COLO829 (cell line): ENCODE data around the gene ABCD4.

Source experiments
- DNase-seq: peaks from one replicate; pipeline ENCODE4 v3.0.0; 2012; ENCODE audit warnings: low spot score

The ABCD4 gene

DNA sequence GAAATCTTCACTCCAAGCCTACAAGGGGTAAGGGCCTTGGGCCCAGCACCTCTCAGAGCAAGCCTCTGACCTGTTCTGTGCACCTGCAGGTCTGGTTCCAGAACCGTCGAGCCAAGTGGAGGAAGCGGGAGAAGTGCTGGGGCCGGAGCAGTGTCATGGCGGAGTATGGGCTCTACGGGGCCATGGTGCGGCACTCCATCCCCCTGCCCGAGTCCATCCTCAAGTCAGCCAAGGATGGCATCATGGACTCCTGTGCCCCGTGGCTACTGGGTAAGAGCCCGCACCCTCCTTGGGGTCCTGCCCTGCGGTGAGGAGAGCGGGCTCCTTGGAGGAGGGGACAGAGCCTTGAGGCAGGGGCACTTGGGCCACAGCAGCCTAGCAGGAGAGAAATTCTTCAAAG is 43.2 kb downstream of the ABCD4 start:
- DNase-seq = no peak

DNA sequence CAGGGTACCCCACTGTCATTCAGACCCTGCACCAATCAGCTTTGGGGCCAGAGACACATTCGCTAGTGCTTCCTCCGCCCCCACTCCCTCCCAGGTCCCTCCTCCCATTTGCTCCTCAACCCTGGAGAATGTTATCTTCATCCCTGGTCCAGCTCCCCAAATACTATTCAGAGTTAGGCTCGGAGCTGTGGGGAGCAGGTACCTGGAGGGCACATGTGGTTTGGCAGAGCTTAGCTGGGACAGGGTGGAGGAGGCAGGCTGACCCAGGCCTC is 44.0 kb downstream of the ABCD4 start:
- no peak for DNase-seq

DNA sequence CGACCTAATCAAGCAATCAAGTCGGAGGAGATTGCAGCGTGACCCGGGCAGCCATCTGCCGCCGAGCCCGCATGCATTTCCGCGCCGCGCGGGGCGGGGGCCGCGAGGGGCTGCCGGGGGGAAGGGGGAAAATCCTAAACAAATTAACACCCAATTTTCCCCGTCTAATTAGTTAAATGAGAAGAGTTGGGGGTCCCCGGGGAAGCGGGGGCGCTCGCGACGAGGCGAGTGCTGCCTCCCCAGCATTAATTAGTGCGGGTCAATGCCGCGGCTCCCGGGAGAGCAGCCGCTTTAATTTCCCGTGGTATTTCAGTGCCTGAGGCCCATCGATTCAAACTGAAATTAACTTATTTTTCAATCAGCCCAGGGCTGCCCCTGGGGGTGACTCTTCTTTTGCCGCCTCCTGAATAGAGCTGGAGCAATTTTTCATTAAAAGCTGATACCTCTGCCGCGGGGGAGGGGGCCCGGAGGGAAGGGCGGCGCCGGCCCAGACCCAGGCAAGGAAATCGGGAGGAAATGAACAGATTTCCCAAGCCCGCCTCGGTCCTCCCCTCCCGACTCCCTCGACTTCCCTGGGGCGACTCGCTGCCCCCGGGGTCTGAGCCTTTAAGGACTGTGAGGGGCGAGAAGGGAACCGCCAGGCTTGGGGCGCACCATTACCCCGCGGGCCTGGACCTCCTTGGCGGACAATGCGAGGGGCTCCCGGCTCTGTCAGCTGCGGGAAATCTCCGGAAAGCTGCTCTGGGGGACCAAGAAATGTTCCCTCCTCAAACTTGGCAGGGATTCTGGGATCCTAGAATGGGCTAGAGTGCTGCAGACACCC is 44.6 kb downstream of the ABCD4 start:
- DNase-seq = no peak

DNA sequence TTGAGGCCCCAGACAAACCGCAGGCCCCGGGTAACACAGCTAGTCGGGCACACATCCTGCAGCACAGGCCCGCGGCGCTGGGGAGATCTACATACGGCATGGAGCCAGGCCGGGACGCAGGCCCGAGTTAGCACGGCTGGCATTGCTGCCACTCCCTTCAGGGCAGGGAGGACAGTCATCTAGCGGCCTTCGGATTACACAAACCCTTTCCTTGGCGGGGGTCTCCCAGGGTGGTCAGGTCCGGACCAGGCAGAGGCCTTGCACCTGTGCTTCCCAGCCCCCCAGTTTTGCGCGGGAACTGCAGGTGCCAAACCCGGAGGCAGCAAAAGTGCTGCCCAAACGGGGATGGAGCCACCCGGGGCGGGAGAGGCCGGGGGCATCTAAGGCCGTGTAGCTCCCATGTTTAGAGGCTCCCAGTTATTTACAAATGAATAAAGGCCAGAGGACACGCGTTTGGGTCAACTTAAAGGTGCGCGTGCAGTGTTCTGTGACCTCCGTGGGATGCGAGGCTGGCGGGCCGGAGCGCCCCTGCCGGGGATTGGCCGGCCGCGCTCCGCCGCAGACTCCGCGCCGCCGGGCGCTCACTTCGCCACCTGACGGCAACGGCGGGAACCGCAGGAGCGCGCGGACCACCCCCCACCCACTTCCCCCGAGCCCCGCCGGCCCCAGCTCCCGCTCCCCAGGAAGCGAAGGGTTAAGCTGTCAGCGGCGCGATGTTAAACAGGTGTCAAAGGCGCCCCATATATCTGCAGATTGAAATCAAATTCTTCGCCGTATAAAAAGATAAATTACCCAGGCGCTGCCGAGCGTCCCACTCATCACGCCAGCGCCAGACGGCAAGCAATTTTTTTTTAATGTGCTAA is 45.4 kb downstream of the ABCD4 start:
- peak; percentile 40 for DNase-seq

DNA sequence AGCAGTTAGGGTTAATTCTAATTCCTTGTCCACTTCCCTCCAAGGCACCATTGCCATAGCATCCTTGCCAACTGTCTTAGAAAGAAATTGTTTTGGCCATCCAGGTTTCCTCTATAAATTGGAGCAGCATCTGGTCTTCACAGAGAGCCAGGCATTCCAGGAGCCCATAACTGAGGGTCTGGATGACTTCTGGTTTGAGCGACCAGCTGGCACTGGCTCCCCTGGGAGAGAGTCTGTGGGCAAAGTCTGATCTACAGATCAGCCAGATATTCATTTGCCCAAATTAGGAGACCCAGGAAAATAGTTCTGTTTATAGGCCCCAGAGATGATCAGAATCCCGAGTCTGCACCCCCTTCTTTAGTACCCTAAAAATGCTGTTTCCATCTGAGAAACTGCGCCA is 47.5 kb downstream of the ABCD4 start:
- no peak for DNase-seq

DNA sequence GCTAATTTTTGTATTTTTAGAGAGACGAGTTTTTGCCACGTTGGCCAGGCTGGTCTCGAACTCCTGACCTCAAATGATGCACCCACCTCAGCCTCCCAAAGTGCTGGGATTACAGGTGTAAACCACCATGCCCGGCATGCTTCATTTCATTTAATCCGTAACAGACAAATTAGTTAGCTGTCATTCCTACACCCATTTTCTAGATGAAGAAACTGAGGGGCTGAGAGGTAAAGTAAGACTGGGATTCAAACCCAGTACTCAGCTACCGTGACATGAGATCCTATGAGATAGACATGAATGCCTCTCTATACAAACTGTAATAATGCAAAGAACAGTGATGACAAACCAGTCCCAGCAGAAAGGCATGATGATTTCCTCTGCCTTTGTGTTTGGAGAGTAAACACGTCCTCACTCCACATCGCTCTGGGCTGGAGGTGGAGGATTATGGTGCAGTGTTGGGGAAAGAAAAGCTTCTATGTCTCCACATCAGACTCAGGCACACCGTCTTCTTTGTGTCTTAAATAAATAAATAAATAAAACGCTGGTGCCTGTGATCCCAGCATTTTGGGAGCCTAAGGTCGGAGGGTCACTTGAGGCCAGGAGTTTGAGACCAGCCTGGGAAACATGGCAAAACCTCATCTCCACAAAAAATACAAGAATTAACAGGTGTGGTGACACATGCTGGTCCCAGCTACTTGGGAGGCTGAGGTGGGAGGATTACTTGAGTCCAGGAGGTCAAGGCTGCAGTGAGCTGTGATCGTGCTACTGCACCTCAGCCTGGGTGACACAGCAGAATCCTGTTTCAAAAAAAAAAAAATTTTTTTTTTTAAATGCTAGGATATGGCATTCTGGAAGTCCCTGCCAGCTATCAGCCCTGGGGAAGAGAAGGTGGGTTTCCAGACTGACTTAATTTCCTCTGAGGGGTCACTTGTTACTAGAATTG is 53.0 kb downstream of the ABCD4 start:
- DNase-seq = no peak

DNA sequence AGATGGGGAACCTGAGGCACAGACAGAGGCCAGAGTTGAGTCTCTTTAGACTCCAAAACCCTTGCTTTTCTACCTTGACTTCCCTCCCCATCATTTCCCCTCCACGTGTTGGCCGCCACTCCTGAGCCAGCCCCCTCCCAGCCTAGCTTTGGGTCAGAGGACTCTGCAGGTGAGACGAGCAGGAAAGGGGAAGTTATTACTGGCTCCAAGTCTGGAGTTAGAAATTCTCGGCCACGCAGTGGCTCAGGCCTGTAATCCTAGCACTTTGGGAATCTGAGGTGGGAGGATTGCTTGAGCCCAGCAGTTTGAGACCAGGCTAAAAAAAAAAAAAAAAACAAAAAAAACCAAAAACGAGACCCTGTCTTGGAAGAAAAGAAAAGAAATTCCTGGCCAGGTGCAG is 54.7 kb downstream of the ABCD4 start:
- DNase-seq = no peak

DNA sequence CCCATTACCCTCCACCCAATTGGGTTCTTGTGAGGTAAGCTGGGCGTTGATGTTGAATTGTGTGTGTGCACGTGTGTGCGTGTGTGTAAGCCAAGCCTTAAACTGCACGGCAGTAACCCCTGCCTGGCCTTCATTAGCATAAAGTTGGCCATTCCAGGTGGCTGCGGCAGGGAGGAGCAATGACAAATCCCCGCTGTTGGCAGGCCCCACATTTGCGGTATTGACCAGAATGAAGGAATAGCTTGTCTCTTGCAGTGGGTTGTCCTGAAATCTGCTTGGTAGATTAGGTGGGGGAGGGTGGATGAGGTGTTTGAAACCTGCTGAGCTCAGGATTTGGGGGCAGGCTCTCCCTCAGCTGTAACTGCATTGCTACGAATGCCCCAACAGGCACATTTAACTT is 56.2 kb downstream of the ABCD4 start:
- DNase-seq = no peak

DNA sequence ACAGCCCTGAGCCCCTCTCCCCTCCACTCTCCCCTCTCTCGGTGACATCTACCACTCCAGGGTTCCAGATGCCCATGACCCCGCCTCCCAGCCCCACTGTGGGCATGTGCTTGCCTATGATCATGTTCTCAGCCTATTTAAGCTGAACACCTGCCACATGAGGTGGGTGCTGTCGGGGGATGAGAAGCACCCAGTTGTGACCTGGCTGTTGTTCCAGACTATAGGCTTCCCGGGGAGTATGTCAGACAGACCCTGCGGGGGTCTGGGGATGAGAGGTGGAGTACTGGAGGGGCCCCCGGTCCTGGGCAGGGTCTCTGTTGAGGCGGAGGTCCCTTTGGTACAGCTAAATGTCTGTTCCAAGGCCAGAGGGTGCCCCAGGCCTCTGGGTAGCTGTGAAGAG is 57.4 kb downstream of the ABCD4 start:
- DNase-seq = no peak

DNA sequence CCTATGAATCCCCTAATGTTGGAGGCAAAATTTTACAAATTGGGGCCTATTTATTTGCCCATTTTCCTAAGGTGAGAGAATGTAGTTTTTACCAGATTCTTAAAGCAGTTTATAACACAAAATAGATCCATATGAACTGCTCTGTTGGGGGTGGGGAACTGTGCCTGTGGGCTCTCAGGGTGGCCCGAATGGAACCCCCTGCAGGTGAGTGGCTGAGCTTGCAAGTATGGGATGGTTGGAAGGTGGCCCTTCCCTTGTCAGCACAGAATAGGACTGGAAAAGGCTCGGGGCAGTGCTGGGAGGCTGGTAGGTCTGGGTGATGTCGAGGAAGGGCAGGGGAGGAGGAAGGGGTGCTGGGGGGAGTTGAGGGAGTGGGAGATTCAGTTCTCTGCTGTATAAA is 58.6 kb downstream of the ABCD4 start:
- no peak for DNase-seq

DNA sequence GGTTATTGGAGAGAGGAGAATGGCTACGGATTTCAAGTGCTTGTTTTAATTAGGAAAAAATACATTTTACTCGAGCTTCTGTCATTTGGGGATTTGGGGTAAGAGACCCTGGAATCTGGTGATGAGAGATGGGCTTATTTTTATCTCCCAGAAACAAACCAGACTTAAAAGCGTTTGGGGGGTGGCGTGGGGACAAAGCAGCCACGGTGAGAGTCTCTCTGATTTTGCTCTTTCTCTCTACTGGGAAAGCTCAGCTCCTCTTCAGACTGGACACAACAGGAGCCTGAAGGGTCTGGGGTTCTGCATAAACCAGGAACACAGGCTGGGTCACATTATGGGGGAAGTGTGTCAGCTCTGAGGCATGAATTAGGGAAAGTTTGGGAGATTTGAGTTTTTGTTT is 59.7 kb downstream of the ABCD4 start:
- no peak for DNase-seq

DNA sequence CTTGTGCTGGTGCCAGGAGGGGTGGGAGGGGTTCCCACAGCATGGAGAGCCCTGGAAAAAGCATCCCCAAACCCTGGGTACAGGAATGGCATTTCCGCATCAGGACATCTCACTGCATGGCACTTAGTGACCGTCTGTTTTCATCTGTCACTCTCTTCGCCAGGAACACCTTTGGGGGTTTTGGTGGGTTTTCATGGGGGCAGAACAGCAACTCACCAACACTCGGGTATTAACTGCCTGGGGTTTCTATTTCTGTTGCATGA is 60.0 kb downstream of the ABCD4 start:
- no peak for DNase-seq

DNA sequence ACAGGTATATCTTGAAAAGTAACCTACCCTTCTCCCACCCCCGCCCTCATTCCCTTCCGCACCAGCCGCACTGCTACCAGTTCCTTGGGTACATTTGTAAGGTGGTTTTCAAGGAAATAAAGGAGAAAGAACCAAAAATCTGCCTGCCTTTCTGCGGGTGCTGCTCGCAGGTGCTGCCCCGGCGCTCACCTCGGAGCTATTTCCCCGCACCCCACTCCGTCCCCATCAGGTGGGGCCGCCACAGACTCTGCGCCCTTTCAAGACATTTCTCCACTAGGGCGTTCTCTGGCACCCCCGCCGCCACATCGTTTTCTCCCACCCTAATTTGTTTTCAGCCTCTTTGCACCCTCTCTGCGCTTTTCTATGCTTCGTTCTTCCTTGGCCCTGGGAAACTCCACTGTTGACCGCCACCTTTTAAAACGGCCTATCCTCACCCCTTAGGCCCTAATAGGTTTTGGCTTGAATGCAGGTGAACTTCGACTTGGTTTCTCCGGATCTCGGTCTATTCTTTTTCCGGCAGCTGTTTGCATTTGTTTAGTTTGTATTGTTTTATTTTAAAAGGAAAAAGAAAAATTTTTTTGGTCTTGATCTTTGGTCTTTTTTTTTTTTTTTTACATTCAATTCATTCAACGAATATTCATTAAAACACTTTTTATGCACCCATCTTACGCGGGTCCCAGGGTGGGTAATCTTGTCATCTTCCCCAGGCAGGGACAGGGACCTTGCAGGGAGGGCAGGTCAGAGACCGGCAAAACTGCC is 60.5 kb downstream of the ABCD4 start:
- no peak for DNase-seq

DNA sequence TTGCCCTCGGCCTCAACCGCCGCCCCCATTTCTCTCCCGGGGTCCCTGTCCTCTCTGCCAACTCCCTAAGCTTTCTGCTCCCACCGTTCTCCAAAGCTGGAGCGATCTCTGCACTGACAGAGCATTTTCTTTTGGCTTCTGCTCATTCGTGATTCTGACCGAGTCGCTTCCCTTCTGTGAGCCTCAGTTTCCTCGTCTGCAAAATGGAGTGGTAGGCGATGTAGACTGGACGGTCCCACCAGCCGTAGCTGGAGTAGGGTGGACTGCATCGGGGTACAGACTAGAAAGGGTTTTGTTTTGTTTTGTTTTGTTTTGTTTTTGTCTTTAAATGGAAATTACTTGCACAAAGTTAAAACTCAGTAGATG is 61.1 kb downstream of the ABCD4 start:
- DNase-seq = no peak

DNA sequence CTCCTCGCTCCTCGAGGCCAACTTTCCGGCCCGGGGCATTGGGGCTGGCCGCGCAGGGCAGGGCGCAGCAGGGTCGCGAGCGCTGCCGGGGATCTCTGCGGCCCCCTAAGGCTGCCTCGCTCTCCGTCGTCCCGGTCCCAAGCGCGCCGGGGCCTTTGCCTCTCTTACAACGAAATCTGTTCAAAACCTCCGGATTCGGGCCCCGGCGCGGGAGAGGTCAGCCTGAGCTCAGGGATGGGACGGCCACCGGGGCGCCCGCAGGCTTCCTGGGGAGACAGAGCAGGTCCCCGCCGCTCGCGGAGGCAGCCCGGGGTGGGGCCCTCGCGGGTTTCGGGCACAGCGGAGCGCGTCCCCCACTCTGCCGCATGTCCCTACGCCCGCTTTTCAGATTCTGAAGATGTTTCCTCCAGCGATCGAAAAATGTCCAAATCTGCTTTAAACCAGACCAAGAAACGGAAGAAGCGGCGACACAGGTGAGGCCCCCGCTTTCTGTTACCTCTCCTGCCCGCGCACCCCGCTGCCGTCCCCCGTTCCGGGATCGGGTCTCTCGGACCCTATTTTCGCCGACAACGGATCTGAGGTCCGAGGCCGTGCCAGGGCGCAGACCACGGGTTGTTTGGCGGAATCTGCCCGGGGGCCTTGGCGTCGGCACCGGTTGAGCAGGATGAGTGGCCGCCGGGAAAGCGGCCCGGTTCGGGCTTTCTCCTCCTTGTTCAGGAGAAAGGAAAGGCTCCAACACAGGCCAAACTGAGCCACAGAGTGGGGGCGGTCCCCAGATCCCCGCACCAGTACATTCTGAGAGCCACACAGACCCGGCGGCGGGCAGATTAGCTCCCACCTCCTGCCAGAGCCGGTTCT is 61.7 kb downstream of the ABCD4 start:
- no peak for DNase-seq

DNA sequence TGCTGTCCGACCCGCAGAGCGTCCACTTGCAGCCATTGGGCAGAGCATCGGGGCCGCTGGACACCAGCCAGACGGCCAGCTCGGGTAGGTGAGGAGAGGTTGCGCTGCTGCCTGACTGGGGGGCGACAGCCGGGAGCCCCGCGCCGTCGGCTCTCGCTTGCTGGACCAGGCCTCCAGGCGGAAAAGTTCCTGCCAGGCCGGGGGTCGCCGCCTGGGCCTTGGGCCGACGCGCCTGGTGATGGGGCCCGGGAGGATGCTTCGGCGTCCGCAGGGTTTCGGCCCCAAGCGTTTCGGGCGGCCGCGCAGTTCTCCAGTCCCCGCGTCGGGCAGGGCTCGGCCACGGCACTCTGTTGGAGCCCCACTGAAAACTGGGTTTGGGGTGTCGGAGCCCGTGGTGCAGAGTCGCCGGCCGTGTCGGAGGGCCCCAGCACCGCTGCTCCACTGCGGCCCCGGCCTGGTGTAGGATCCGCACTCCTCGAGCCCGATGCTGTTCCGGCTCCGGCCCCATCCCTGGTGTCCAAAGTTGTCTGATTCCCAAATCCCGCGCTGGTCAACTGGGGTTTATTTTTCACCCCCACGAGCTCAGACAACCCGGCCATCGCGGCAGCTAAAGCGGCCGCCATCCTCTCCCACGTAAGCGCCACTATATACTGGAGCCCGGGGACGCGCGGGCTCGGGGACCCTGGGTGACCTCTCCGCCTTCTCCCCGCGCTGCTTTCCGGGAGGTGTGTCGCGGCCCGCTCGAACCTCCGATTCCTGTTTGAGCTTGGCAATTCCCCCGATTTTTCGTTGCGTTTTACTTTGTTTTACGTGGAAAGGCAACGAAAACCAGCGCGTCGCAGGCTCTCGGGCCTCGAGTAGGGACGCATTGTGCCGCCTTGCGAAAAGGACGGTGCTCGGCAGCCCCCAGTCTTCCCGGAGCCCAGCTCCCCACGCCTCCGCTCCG is 62.6 kb downstream of the ABCD4 start:
- no peak for DNase-seq

DNA sequence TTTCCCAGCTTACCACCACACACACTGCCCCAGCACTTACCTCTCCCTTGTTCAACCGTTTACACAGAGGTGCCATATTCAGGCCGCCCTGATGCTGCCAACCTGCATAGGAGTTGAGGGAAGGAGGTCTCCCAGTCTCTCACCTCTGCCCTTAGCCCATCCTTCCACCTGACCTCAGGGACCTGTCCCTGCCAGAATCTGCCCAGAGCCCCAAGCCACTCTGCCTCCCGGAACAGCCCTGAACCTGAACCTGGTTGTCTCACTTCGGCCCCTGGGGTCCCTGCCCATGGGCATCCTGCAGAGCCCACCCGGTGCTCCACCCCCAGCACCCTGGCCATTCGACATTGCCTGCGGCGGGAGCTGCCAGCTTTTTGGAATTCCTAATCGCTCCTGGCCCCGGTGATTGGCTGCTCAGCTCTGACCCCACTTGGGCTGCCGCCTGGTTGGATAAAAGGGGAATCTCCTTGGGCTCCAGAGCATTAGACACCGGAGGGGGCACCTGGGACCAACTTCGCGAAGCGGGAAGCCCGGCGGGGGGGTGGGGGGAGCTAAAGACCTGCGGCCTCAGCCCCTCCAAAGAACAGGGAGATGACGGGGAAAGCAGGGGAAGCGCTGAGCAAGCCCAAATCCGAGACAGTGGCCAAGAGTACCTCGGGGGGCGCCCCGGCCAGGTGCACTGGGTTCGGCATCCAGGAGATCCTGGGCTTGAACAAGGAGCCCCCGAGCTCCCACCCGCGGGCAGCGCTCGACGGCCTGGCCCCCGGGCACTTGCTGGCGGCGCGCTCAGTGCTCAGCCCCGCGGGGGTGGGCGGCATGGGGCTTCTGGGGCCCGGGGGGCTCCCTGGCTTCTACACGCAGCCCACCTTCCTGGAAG is 63.5 kb downstream of the ABCD4 start, which contains the start of gene VSX2:
Gene VSX2, plus strand, starts transcription at position 476 of the 874 bp plus-strand sequence. Its CDS starts 113 bp downstream, at position 589.
- DNase-seq = no peak

DNA sequence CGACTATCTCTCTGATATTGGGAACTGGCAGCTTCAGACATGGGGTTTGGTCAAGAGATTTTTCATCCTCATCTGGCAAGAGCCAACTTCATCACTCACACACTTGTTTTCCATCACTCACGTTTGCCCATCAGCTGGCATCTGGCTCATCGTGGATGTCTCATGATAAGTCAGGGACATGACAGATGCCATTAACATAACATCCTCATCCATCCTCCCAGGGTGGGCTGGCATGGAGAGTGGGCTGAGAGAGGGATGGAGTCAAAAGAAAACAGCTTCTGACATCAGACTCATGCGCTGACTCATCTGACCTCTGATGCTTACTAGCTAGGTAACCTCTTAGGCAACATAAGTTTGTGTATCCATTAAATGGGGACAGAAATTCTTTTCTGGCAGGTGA is 65.3 kb downstream of the ABCD4 start:
- DNase-seq = no peak
